NCI-H774 (cell line): Measurements from ENCODE around the gene INTS4.
"Not testable (repeated sequence)": the region's sequence is repeated elsewhere in the genome, so short reads cannot be mapped to it uniquely, and the experiment has no call there.

Source experiments
- DNase-seq: peaks from one replicate; lab custom pipeline; 2025; lab: John Stamatoyannopoulos, UW

Gene INTS4

GRCh38 chr11:78022397-78023396, 28.2 kb upstream of the INTS4 start, which contains the start of gene KCTD14:
KCTD14 (minus strand) TSS chr11:78023276; CDS start chr11:78023249, 27 bp downstream.
- DNase-seq: peak; percentile 40

- no peak for DNase-seq
These were observed 27.1 kb upstream of the INTS4 start for GRCh38 chr11:78021611-78022010.

GRCh38 chr11:78020246-78020645, 25.8 kb upstream of the INTS4 start:
- DNase-seq: no peak

- no peak for DNase-seq
These were observed 25.3 kb upstream of the INTS4 start for GRCh38 chr11:78019808-78020207.

- DNase-seq: no peak
These were observed 21.4 kb upstream of the INTS4 start for GRCh38 chr11:78015878-78016277.

- not testable (repeated sequence) for DNase-seq
These were observed 20.6 kb upstream of the INTS4 start for GRCh38 chr11:78014937-78015520.

- DNase-seq: no peak
These were observed 16.8 kb upstream of the INTS4 start for GRCh38 chr11:78011301-78011700.

GRCh38 chr11:78010755-78011154, 16.3 kb upstream of the INTS4 start:
- DNase-seq: no peak

- DNase-seq: no peak
These were observed 15.8 kb upstream of the INTS4 start for GRCh38 chr11:78010304-78010703.

- DNase-seq: no peak
These were observed 14.6 kb upstream of the INTS4 start for GRCh38 chr11:78009062-78009461.

- DNase-seq: peak; percentile 51
These were observed 5.7 kb upstream of the INTS4 start for GRCh38 chr11:78000193-78000592.

GRCh38 chr11:77999446-78000030, 5.1 kb upstream of the INTS4 start:
- DNase-seq: peak; percentile 42

- no peak for DNase-seq
These were observed 566 bp downstream of the INTS4 start for GRCh38 chr11:77993902-77994301.

GRCh38 chr11:77990981-77991380, 3.5 kb downstream of the INTS4 start:
- DNase-seq: no peak

- not testable (repeated sequence) for DNase-seq
These were observed 8.0 kb downstream of the INTS4 start for GRCh38 chr11:77986456-77986855.

- no peak for DNase-seq
These were observed 13.0 kb downstream of the INTS4 start for GRCh38 chr11:77981346-77981947.

GRCh38 chr11:77968337-77968736, 26.1 kb downstream of the INTS4 start:
- DNase-seq: no peak

- no peak for DNase-seq
These were observed 26.7 kb downstream of the INTS4 start for GRCh38 chr11:77967753-77968152.

GRCh38 chr11:77967121-77967520, 27.3 kb downstream of the INTS4 start:
- DNase-seq: no peak

- DNase-seq: no peak
These were observed 28.1 kb downstream of the INTS4 start for GRCh38 chr11:77966338-77966737.

GRCh38 chr11:77959434-77959833, 35.0 kb downstream of the INTS4 start:
- DNase-seq: no peak

- DNase-seq: not testable (repeated sequence)
These were observed 35.8 kb downstream of the INTS4 start for GRCh38 chr11:77958583-77959177.
